Measurements from ENCODE around the gene CRAMP1. TPM values are rescaled to one million over a fixed set of nuclear protein-coding genes. Genes with fewer than 3 reads are reported as not detected.

Gene CRAMP1
- polyA plus RNA-seq, 1 of the 3 experiments (the other 2 are of a cell fraction), result 9.5 TPM

DNA sequence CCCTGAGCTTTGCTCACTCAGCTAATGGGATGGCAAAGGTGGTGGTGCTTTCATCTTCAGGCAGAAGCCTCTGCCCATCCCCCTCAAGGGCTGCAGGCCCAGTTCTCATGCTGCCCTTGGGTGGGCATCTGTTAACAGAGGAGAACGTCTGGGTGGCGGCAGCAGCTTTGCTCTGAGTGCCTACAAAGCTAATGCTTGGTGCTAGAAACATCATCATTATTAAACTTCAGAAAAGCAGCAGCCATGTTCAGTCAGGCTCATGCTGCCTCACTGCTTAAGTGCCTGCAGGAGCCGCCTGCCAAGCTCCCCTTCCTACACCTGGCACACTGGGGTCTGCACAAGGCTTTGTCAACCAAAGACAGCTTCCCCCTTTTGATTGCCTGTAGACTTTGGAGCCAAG lies 88.1 kb downstream of the CRAMP1 start:
- no peak overlapping the region for H3K4me2 ChIP-seq
- peaks cover 26% of the 10 kb centered on the region for H3K79me2 ChIP-seq (ENCODE audit: insufficient read depth)
- peaks cover 41 to 43% of the 10 kb centered on the region in 2 experiments for H3K36me3 ChIP-seq (replicated peaks in 1 of 2; ENCODE audit: control insufficient read depth in 1 of 2, insufficient read depth in 2 of 2, low read length in 1 of 2)
- H2AFZ ChIP-seq (ENCODE audit: low read depth), result no peak overlapping the region
- H3K4me1 ChIP-seq (ENCODE audit: control insufficient read depth in 1 of 2, insufficient read depth in 2 of 2, low read depth in 1 of 2, low read length in 1 of 2), result peaks cover 0 to 3% of the 10 kb centered on the region in 2 experiments; a peak in 1 of 4 replicates
- no peak for DNase-seq
- H3K4me3 ChIP-seq (ENCODE audit: low read depth in 2 of 2, low read length in 1 of 2), result no peak overlapping the region
- no peak overlapping the region for H3K9ac ChIP-seq
- H3K27me3 ChIP-seq (ENCODE audit: insufficient read depth), result no peaks in the 10 kb centered on the region
- no peaks in the 10 kb centered on the region for H3K9me3 ChIP-seq
- ChIA-PET CTCF (interaction anchor here (1.7 kb wide), 2 partner anchors 22 to 23 kb away, joined by 4 to 7 read pairs; partner anchors contain the start of gene JPT2), POLR2A (no interaction called here)
- no peaks in the 10 kb centered on the region for H4K20me1 ChIP-seq (ENCODE audit: insufficient read depth)
- no peaks in the 10 kb centered on the region for H3K9me2 ChIP-seq
- 78% methylated on average over 3 of the region's 3 CpGs for WGBS (ENCODE audit: low lambda C conversion rate)
- TF ChIP-seq, protein P1, sequence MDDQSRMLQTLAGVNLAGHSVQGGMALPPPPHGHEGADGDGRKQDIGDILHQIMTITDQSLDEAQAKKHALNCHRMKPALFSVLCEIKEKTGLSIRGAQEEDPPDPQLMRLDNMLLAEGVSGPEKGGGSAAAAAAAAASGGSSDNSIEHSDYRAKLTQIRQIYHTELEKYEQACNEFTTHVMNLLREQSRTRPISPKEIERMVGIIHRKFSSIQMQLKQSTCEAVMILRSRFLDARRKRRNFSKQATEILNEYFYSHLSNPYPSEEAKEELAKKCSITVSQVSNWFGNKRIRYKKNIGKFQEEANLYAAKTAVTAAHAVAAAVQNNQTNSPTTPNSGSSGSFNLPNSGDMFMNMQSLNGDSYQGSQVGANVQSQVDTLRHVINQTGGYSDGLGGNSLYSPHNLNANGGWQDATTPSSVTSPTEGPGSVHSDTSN (IDR thresholded peaks at IDR 0.05), result no peak
- no peak for TF ChIP-seq GATA2 (CRISPR knock-in tag; IDR thresholded peaks at IDR 0.05)
- TF ChIP-seq FOSL2 (IDR thresholded peaks at IDR 0.05; ENCODE audit: borderline replicate concordance, low read depth), result no peak
- no peak for TF ChIP-seq TCF12 (IDR thresholded peaks at IDR 0.05)
- TF ChIP-seq, protein P2, sequence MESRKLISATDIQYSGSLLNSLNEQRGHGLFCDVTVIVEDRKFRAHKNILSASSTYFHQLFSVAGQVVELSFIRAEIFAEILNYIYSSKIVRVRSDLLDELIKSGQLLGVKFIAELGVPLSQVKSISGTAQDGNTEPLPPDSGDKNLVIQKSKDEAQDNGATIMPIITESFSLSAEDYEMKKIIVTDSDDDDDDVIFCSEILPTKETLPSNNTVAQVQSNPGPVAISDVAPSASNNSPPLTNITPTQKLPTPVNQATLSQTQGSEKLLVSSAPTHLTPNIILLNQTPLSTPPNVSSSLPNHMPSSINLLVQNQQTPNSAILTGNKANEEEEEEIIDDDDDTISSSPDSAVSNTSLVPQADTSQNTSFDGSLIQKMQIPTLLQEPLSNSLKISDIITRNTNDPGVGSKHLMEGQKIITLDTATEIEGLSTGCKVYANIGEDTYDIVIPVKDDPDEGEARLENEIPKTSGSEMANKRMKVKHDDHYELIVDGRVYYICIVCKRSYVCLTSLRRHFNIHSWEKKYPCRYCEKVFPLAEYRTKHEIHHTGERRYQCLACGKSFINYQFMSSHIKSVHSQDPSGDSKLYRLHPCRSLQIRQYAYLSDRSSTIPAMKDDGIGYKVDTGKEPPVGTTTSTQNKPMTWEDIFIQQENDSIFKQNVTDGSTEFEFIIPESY (IDR thresholded peaks at IDR 0.05; ENCODE audit: borderline replicate concordance, low read depth), result no peak
- no peak for TF ChIP-seq RCOR1 (IDR thresholded peaks at IDR 0.05; ENCODE audit: low read length)
- no peak for TF ChIP-seq YY1 (IDR thresholded peaks at IDR 0.05; ENCODE audit: low read depth)
- no peak for TF ChIP-seq FOXJ3 (CRISPR knock-in tag; IDR thresholded peaks at IDR 0.05)
- TF ChIP-seq, protein P3, sequence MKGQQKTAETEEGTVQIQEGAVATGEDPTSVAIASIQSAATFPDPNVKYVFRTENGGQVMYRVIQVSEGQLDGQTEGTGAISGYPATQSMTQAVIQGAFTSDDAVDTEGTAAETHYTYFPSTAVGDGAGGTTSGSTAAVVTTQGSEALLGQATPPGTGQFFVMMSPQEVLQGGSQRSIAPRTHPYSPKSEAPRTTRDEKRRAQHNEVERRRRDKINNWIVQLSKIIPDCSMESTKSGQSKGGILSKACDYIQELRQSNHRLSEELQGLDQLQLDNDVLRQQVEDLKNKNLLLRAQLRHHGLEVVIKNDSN (IDR thresholded peaks at IDR 0.05; ENCODE audit: borderline replicate concordance, low read depth), result no peak
- no peak for TF ChIP-seq SMC3 (IDR thresholded peaks at IDR 0.05; ENCODE audit: low read depth, low read length)
- H3F3A ChIP-seq (replicated peaks; ENCODE audit: insufficient read depth), result peaks cover 22% of the 10 kb centered on the region
- no peak overlapping the region for H3K27ac ChIP-seq (ENCODE audit: low read depth in 2 of 2, low read length in 1 of 2)

- H3K9me3 ChIP-seq, result no peaks in the 10 kb centered on the region
- H2AFZ ChIP-seq (ENCODE audit: low read depth), result no peak overlapping the region
- H3F3A ChIP-seq (replicated peaks; ENCODE audit: insufficient read depth), result peaks cover 26% of the 10 kb centered on the region
- TF ChIP-seq, protein P3 (IDR thresholded peaks at IDR 0.05; ENCODE audit: borderline replicate concordance, low read depth), result no peak
- TF ChIP-seq, protein P4, sequence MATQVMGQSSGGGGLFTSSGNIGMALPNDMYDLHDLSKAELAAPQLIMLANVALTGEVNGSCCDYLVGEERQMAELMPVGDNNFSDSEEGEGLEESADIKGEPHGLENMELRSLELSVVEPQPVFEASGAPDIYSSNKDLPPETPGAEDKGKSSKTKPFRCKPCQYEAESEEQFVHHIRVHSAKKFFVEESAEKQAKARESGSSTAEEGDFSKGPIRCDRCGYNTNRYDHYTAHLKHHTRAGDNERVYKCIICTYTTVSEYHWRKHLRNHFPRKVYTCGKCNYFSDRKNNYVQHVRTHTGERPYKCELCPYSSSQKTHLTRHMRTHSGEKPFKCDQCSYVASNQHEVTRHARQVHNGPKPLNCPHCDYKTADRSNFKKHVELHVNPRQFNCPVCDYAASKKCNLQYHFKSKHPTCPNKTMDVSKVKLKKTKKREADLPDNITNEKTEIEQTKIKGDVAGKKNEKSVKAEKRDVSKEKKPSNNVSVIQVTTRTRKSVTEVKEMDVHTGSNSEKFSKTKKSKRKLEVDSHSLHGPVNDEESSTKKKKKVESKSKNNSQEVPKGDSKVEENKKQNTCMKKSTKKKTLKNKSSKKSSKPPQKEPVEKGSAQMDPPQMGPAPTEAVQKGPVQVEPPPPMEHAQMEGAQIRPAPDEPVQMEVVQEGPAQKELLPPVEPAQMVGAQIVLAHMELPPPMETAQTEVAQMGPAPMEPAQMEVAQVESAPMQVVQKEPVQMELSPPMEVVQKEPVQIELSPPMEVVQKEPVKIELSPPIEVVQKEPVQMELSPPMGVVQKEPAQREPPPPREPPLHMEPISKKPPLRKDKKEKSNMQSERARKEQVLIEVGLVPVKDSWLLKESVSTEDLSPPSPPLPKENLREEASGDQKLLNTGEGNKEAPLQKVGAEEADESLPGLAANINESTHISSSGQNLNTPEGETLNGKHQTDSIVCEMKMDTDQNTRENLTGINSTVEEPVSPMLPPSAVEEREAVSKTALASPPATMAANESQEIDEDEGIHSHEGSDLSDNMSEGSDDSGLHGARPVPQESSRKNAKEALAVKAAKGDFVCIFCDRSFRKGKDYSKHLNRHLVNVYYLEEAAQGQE (IDR thresholded peaks at IDR 0.05; ENCODE audit: low read depth, low read length), result no peak
- ChIA-PET POLR2A (interaction anchor here (0.5 kb wide), 1 partner anchor 9 kb away, joined by 3 read pairs; no protein-coding TSS in a partner anchor), CTCF (interaction anchor here (0.6 to 1.7 kb wide), 3 partner anchors 22 to 262 kb away, joined by 3 to 7 read pairs (median 4); partner anchors contain the start of gene JPT2)
- H4K20me1 ChIP-seq (ENCODE audit: insufficient read depth), result no peaks in the 10 kb centered on the region
- H3K27ac ChIP-seq (ENCODE audit: low read depth in 2 of 2, low read length in 1 of 2), result no peak overlapping the region
- no peak overlapping the region for H3K4me2 ChIP-seq
- no peak for DNase-seq
- peaks cover 0 to 3% of the 10 kb centered on the region in 2 experiments; a peak in 1 of 4 replicates for H3K4me1 ChIP-seq (ENCODE audit: control insufficient read depth in 1 of 2, insufficient read depth in 2 of 2, low read depth in 1 of 2, low read length in 1 of 2)
- H3K27me3 ChIP-seq (ENCODE audit: insufficient read depth), result no peaks in the 10 kb centered on the region
- H3K36me3 ChIP-seq (replicated peaks in 1 of 2; ENCODE audit: control insufficient read depth in 1 of 2, insufficient read depth in 2 of 2, low read length in 1 of 2), result peaks cover 35 to 43% of the 10 kb centered on the region in 2 experiments
- H3K9ac ChIP-seq, result no peak overlapping the region
- 93% methylated on average over 6 of the region's 6 CpGs for WGBS (ENCODE audit: low lambda C conversion rate)
- no peak overlapping the region for H3K4me3 ChIP-seq (ENCODE audit: low read depth in 2 of 2, low read length in 1 of 2)
- peaks cover 18% of the 10 kb centered on the region for H3K79me2 ChIP-seq (ENCODE audit: insufficient read depth)
- no peaks in the 10 kb centered on the region for H3K9me2 ChIP-seq
Measured at GRCh38 chr16:1701216-1701878, 89.2 kb downstream of the CRAMP1 start.

All from SK-N-SH (cell line).